Kidney (tissue), 14 donors: Measurements from ENCODE around the gene NEK9. TPM values are rescaled to one million over a fixed set of nuclear protein-coding genes. Genes with fewer than 3 reads are reported as not detected.

Source experiments
- DNase-seq, 5 donors: peaks; one replicate each; pipeline ENCODE4 v3.0.0-alpha.2; 2013 to 2020
- FAIRE-seq: peaks from 2 replicates; lab custom pipeline; 2012; peaks lifted over from hg19 to GRCh38; lab: Jason Lieb, UNC
- H3K27ac ChIP-seq, 2 donors: one replicate each; pipeline ENCODE4 v1.7.0; 2013; ENCODE audit warnings: low read depth in 2 of 2, low read length in 2 of 2, inconsistent platforms in 1 of 2
- H3K27me3 ChIP-seq: one replicate; pipeline ENCODE4 v1.7.1; 2013; ENCODE audit warnings: low read length, inconsistent platforms; ENCODE audit not compliant: control insufficient read depth, insufficient read depth
- H3K36me3 ChIP-seq, 3 donors: one replicate each; pipeline versions ENCODE4 v1.7.0 to v1.7.1; 2013; ENCODE audit warnings: low read length in 3 of 3, control low read depth in 1 of 3, inconsistent platforms in 1 of 3; ENCODE audit not compliant: insufficient read depth in 3 of 3, control insufficient read depth in 2 of 3
- H3K4me1 ChIP-seq, 3 donors: one replicate each; pipeline versions ENCODE4 v1.7.0 to v1.7.1; 2013; ENCODE audit warnings: low read length in 3 of 3, inconsistent platforms in 1 of 3, low read depth in 1 of 3; ENCODE audit not compliant: control insufficient read depth in 2 of 3, insufficient read depth in 2 of 3
- H3K4me3 ChIP-seq, 3 donors: one replicate each; pipeline versions ENCODE4 v1.7.0 to v1.8.1; 2013; ENCODE audit warnings: low read length in 3 of 3, control low read depth in 1 of 3, inconsistent platforms in 1 of 3
- H3K9ac ChIP-seq, 3 donors: one replicate each; pipeline versions ENCODE4 v1.7.0 to v1.7.1; 2013; ENCODE audit warnings: low read length in 3 of 3, control low read depth in 1 of 3, inconsistent platforms in 1 of 3
- H3K9me3 ChIP-seq, 3 donors: one replicate each; pipeline versions ENCODE4 v1.7.0 to v1.7.1; 2013; ENCODE audit warnings: low read length in 3 of 3, control low read depth in 1 of 3, inconsistent platforms in 1 of 3; ENCODE audit not compliant: control insufficient read depth in 2 of 3, insufficient read depth in 1 of 3
- intact Hi-C: fragments of 100-400 bp; cut with DNase I; formaldehyde crosslinking; loops from one replicate; pipeline ENCODE4 v1.11.1; 2022
- polyA plus RNA-seq: library from polyadenylated mRNA; stranded (reverse); fragments of 350-450 nt; fragmentation: Illumina TruSeq; extraction: RNeasy Lipid Tissue Mini Kit (QIAGEN cat#74804); gene quantifications from one replicate; pipeline ENCODE4 v1.2.3, GENCODE V29; 2014; ENCODE audit warnings: low read depth, low replicate concordance; ENCODE audit not compliant: insufficient read depth
- total RNA-seq: library from RNA; stranded (reverse); fragmentation: NEBNext Ultra II Directional; extraction: Animal tissue kit (Norgen Biotek cat#: 25700); gene quantifications from one replicate; pipeline ENCODE4 v1.2.1, GENCODE V29; 2021
- TF ChIP-seq, protein P1 (sequence below): IDR thresholded peaks from 3 replicates; pipeline ENCODE4 v1.5.1; 2012; ENCODE audit warnings: mild to moderate bottlenecking, moderate library complexity, borderline replicate concordance; ENCODE audit not compliant: insufficient read depth; ENCODE audit errors: extremely low read depth
- donor health status: control.
- donor health status: control.
- donor health status: control.
- donor health status: control.
- donor health status: control.
- donor health status: DM: yes; HTN: yes; CAD: no.
- donor health status: Normal renal cell carcinoma (clear cell type).

Gene NEK9
- total and polyA plus RNA-seq, 2 donors from 2014 or later: 25.4 to 81.5 TPM

DNA sequence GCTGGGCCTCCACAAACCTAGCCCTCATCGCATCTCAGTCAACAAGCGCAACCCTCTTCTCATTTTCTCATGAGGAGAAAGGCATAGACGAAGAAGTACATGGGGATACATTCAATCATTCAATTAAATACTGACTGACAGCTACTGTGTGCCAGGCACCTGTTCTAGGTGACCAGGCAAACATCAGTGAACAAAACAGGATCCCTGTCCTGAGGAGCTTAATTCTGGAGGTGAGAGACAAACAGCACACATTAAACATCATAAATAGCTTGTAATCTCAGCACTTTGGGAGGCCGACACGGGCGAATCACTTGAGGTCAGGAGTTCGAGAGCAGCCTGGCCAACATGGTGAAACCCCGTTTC, 62.7 kb downstream of the NEK9 start:
- peak overlapping the region; percentile 84 to 94 (median 94) for H3K4me3 ChIP-seq
- no peak for DNase-seq
- H3K9me3 ChIP-seq: no peaks in the 10 kb centered on the region
- TF ChIP-seq, protein P1, sequence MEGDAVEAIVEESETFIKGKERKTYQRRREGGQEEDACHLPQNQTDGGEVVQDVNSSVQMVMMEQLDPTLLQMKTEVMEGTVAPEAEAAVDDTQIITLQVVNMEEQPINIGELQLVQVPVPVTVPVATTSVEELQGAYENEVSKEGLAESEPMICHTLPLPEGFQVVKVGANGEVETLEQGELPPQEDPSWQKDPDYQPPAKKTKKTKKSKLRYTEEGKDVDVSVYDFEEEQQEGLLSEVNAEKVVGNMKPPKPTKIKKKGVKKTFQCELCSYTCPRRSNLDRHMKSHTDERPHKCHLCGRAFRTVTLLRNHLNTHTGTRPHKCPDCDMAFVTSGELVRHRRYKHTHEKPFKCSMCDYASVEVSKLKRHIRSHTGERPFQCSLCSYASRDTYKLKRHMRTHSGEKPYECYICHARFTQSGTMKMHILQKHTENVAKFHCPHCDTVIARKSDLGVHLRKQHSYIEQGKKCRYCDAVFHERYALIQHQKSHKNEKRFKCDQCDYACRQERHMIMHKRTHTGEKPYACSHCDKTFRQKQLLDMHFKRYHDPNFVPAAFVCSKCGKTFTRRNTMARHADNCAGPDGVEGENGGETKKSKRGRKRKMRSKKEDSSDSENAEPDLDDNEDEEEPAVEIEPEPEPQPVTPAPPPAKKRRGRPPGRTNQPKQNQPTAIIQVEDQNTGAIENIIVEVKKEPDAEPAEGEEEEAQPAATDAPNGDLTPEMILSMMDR: no peak
- H3K27me3 ChIP-seq: no peaks in the 10 kb centered on the region
- H3K27ac ChIP-seq: no peak overlapping the region
- peaks cover 4 to 7% (median 4%) of the 10 kb centered on the region in 3 donors for H3K4me1 ChIP-seq
- FAIRE-seq: no peak
- peak overlapping the region in 2 of 3 donors; percentile 76 to 83 for H3K9ac ChIP-seq
- intact Hi-C loops: no loop called here
- no peaks in the 10 kb centered on the region for H3K36me3 ChIP-seq

DNA sequence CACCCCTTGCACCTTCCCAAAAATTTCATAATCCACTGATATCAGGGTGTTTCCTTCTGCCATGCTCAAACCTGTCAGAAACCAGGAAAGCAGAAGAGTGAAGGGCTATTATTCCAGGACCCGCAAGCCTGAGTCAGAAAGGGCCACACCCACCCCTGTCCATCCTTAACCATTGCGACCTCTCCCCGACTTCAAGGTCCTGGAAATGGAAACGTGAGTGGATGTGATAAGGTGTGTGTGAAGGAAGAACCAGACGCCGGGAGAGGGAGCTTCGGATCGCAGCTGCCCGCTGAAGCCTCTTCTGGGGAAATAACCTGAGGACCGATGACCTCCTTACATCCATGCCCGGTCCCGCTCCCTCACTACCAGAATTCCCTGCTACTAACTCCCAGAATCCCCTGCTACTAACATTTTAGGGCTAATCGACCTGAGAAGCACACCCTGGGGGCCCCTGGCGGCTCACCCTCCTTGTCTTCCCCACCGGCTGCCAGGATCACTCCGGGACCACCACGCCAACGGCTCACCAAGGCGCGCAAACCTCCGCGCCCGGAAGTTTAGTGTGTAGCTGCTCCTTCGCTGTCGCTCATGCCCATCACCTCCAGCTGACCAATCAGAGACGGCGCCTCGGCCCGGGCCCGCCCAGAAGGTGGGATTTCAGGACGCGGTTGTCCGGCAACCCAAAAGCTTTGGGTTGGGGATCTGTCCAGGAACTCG, 63.2 kb downstream of the NEK9 start, which contains the start of gene ACYP1:
TSS of gene ACYP1 (minus strand) at position 534 of the 714 bp plus-strand sequence. CDS start at position 63, 471 bp downstream.
- peak within 1 kb of the TSS; percentile 72 to 83 (median 76) for H3K9ac ChIP-seq
- peak within 1 kb of the TSS; percentile 32 to 60 for H3K27ac ChIP-seq
- H3K27me3 ChIP-seq: no peaks in the 10 kb centered on the region
- intact Hi-C loops: no loop called here
- H3K4me1 ChIP-seq: peaks cover 3 to 7% (median 4%) of the 10 kb centered on the region in 3 donors
- H3K36me3 ChIP-seq: no peaks in the 10 kb centered on the region
- H3K9me3 ChIP-seq: no peaks in the 10 kb centered on the region
- FAIRE-seq (no peak), DNase-seq (peak; percentile 95 to 97 (median 95))
- TF ChIP-seq, protein P1: no peak
- H3K4me3 ChIP-seq: peak within 1 kb of the TSS; percentile 84 to 94 (median 94)

DNA sequence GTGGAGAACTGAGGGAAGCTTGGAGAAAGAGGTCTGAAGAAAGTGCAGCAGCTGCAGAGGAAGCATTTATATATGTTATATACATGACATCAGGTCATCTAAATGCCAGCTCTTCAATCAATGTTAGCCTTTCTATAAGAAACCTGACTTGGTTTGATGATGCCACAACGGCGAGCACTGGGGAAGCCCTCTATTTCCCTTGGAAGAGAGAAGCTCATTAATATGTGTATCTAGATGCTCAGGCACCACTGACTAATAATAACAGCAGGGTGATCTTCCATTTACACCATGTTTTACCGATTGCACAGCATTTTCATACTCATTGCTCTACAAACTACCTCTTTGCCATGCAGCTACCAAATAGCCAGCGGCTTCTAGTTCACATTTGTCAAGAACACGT, 63.8 kb downstream of the NEK9 start:
- Histone ChIP-seq H3K36me3 (no peaks in the 10 kb centered on the region), H3K27me3 (no peaks in the 10 kb centered on the region), H3K27ac (no peak overlapping the region), H3K9ac (peak overlapping the region; percentile 39 to 83 (median 76)), H3K9me3 (no peaks in the 10 kb centered on the region), H3K4me1 (peaks cover 0 to 7% (median 4%) of the 10 kb centered on the region in 3 donors), H3K4me3 (peak overlapping the region; percentile 84 to 94 (median 94))
- FAIRE-seq (no peak), DNase-seq (peak in 1 of 5 donors; percentile 13)
- intact Hi-C loops: no loop called here
- TF ChIP-seq, protein P1: no peak
